PFSK-1 (cell line): ENCODE results near the gene XIRP2.

ENCODE experiments used
- FOXP2 ChIP-seq: optimal IDR thresholded peaks from 2 replicates; pipeline ENCODE3; 2011; ENCODE audit warnings: borderline replicate concordance, control low read depth, inconsistent platforms; ENCODE audit not compliant: insufficient read depth; ENCODE audit errors: extremely low read length, extremely low read depth
- POLR2AphosphoS5 ChIP-seq: IDR thresholded peaks from 2 replicates; pipeline ENCODE4 v1.6.1; 2012; ENCODE audit warnings: low read depth, mild to moderate bottlenecking, control low read depth, low read length, moderate library complexity
- REST ChIP-seq, 2 experiments: IDR thresholded peaks; 2 replicates each; pipeline versions ENCODE4 v1.6.1 to v1.8.0; 2011 to 2012; ENCODE audit warnings: low read depth in 2 of 2, low read length in 2 of 2, control low read depth in 1 of 2, inconsistent platforms in 1 of 2, mild to moderate bottlenecking in 1 of 2, moderate library complexity in 1 of 2; ENCODE audit not compliant: insufficient read depth in 1 of 2
- SIN3A ChIP-seq: IDR thresholded peaks from 2 replicates; pipeline ENCODE4 v1.6.1; 2012; ENCODE audit warnings: mild to moderate bottlenecking, low read length, moderate library complexity, borderline replicate concordance; ENCODE audit not compliant: insufficient read depth
- TAF1 ChIP-seq: IDR thresholded peaks from 2 replicates; pipeline ENCODE4 v1.6.1; 2012; ENCODE audit warnings: low read length, control low read depth, borderline replicate concordance; ENCODE audit not compliant: insufficient read depth

The XIRP2 gene

DNA sequence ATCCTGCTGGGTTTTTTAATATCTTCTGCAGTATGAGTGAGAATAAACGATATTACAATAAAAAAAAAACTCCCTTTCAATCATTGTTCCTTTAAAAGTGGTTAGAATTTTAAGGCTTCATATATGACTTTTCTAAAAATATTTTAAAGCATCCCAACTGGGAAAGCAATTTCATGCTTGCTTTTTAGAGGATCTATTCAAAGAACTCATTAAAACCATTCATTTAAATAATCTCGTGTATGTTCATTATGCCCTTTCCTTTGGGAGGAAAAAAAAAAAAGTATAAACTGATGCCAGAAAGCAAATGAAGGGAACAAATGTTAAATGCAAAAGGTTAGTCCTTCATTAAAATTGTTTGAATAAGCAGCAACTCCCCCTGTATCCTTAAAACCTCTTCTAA is 81.2 kb downstream of the XIRP2 start:
- TF ChIP-seq SIN3A (no peak), POLR2AphosphoS5 (no peak), FOXP2 (no peak), TAF1 (no peak), REST (IDR thresholded peaks at IDR 0.05; ENCODE audit: insufficient read depth in 1 of 2, low read depth in 2 of 2, low read length in 2 of 2) (no peak)

GRCh38 chr2:166972002-166972401 is 83.7 kb downstream of the XIRP2 start:
- TF ChIP-seq POLR2AphosphoS5 = no peak
- TF ChIP-seq TAF1 = no peak

- no peak for TF ChIP-seq POLR2AphosphoS5
- no peak for TF ChIP-seq FOXP2
- no peak for TF ChIP-seq TAF1
- no peak for TF ChIP-seq REST (IDR thresholded peaks at IDR 0.05; ENCODE audit: insufficient read depth in 1 of 2, low read depth in 2 of 2, low read length in 2 of 2)
Measured at GRCh38 chr2:166972418-166972817, 84.1 kb downstream of the XIRP2 start.

- TF ChIP-seq SIN3A (no peak), TAF1 (no peak), REST (IDR thresholded peaks at IDR 0.05; ENCODE audit: insufficient read depth in 1 of 2, low read depth in 2 of 2, low read length in 2 of 2) (no peak), POLR2AphosphoS5 (no peak), FOXP2 (no peak)
Measured at GRCh38 chr2:166984188-166984587, 95.9 kb downstream of the XIRP2 start.

DNA sequence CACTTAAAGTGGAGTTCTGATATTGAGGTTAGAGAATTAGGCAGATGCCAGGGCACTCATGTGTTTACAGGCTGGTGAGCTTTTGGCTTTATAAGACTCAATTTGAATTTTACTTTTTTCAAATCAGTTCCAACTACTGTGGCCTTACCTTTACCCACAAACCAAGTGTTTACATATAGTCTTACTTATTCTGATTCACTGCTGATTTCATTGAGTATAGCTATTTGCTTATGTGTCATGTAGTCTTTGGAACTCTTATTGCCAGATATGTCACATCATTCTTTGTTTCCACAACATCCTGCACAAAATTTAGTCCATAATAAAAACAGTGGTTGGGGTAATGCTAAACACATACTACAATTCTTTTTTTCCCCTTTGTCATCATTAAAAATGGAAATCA is 96.5 kb downstream of the XIRP2 start:
- TF ChIP-seq SIN3A (no peak), TAF1 (no peak), FOXP2 (no peak), POLR2AphosphoS5 (no peak), REST (IDR thresholded peaks at IDR 0.05; ENCODE audit: insufficient read depth in 1 of 2, low read depth in 2 of 2, low read length in 2 of 2) (no peak)
